Esophagus squamous epithelium (tissue), 5 donors: ENCODE measurements around the gene CASK. TPM values are rescaled to one million over a fixed set of nuclear protein-coding genes. Genes with fewer than 3 reads are reported as not detected.
"Not testable (repeated sequence)": the region's sequence is repeated elsewhere in the genome, so short reads cannot be mapped to it uniquely, and the experiment has no call there.

ENCODE experiments used
- DNase-seq: peaks from one replicate; lab custom pipeline; 2025; lab: John Stamatoyannopoulos, UW
- H3K27ac ChIP-seq, 4 donors: fragments of 200-600 bp; sonication (generic); one replicate each; pipeline ENCODE4 v1.5.1; 2016 to 2019; ENCODE audit warnings: mild to moderate bottlenecking in 1 of 4
- H3K27me3 ChIP-seq, 4 donors: fragments of 200-600 bp; sonication (generic); 1 replicate in 3 of 4; 2 replicates in 1 of 4; pipeline versions ENCODE4 v1.5.1 to v1.6.0; 2017 to 2021; ENCODE audit warnings: antibody characterized with exemption in 1 of 4
- H3K36me3 ChIP-seq, 3 donors: fragments of 200-600 bp; sonication (generic); one replicate each; pipeline ENCODE4 v1.5.1; 2016 to 2019
- H3K4me1 ChIP-seq, 3 donors: fragments of 200-600 bp; sonication (generic); one replicate each; pipeline ENCODE4 v1.5.1; 2017 to 2019
- H3K4me3 ChIP-seq, 4 donors: fragments of 200-600 bp; sonication (generic); 1 replicate in 3 of 4; 2 replicates in 1 of 4; pipeline ENCODE4 v1.5.1; 2016 to 2019; ENCODE audit warnings: mild to moderate bottlenecking in 2 of 4, moderate library complexity in 1 of 4
- H3K9me3 ChIP-seq, 3 donors: fragments of 200-600 bp; sonication (generic); one replicate each; pipeline ENCODE4 v1.5.1; 2016 to 2019
- POLR2A ChIP-seq, 4 donors: fragments of 450-650 bp; IDR thresholded peaks; one replicate each; pipeline ENCODE4 v1.6.1; 2017; ENCODE audit warnings: antibody characterized with exemption in 4 of 4, mild to moderate bottlenecking in 4 of 4, moderate library complexity in 3 of 4
- WGBS, 2 donors: methylation state at CpG; one replicate each; pipeline ENCODE4 v1.1.5; 2018; 5-methylcytosine and 5-hydroxymethylcytosine counted together
- intact Hi-C: fragments of 100-400 bp; cut with DNase I; formaldehyde crosslinking; loops from one replicate; pipeline ENCODE4 v1.15.0; 2022
- total RNA-seq, 4 donors: library from RNA; depleted of rRNA; stranded (reverse); fragments of >200 nt; gene quantifications; one replicate each; pipeline ENCODE4 v1.1.0, GENCODE V29; 2016
- TF ChIP-seq, protein P1 (sequence below), 6 experiments: fragments of 450-650 bp in 4 of 6; fragments of 200-600 bp in 2 of 6; sonication (generic) in 2 of 6; IDR thresholded peaks; one replicate each; pipeline ENCODE4 v1.5.1; 2016 to 2019; ENCODE audit warnings: antibody characterized with exemption in 6 of 6, mild to moderate bottlenecking in 4 of 6, moderate library complexity in 4 of 6
- donor health status: DM: yes; HTN: yes; CAD: no.

Gene CASK
- total RNA-seq, 4 donors from 2014 or later: 32.3 to 57.4 (median 36.0) TPM

DNA sequence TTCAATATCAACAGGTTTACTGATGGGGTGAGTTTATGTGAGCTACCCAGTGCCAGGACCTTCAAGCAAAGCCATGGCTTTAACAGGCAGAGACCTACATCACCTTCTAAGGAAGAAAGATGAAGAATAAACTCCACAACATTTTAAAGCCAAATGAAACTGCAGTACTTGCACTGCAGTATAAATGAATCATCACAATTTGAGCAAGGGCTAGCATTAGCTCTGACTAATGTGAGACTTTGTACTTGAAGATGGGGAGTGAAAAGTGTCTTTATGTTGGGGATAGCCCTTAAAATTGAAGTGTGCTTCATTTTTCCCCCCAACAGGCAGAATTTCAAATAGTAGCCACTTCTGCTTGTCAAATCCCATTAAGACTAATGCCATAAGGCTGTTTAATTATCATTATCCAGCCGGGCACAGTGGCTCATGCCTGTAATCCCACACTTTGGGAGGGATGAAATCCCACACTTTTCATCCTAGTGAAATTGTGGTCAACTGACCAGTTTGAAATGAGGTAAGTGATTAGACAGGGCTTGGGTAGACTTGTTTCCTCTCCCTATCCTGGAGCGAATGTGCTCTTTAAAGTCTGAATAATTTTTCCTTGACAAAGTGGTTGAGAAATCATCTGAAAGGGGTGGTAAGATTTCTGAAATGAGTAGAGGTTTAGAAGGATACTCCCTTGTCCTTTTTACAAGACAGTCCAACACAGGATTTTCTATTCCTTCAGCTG, 261.8 kb downstream of the CASK start:
- no peaks in the 10 kb centered on the region for H3K9me3 ChIP-seq
- DNase-seq: no peak
- H3K4me3 ChIP-seq: no peak overlapping the region
- no peaks in the 10 kb centered on the region for H3K27me3 ChIP-seq
- no peak for TF ChIP-seq POLR2A (IDR thresholded peaks at IDR 0.05)
- TF ChIP-seq, protein P1, sequence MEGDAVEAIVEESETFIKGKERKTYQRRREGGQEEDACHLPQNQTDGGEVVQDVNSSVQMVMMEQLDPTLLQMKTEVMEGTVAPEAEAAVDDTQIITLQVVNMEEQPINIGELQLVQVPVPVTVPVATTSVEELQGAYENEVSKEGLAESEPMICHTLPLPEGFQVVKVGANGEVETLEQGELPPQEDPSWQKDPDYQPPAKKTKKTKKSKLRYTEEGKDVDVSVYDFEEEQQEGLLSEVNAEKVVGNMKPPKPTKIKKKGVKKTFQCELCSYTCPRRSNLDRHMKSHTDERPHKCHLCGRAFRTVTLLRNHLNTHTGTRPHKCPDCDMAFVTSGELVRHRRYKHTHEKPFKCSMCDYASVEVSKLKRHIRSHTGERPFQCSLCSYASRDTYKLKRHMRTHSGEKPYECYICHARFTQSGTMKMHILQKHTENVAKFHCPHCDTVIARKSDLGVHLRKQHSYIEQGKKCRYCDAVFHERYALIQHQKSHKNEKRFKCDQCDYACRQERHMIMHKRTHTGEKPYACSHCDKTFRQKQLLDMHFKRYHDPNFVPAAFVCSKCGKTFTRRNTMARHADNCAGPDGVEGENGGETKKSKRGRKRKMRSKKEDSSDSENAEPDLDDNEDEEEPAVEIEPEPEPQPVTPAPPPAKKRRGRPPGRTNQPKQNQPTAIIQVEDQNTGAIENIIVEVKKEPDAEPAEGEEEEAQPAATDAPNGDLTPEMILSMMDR (IDR thresholded peaks at IDR 0.05): no peak
- peaks cover 0 to 44% (median 0%) of the 10 kb centered on the region in 3 donors for H3K36me3 ChIP-seq
- H3K4me1 ChIP-seq: no peaks in the 10 kb centered on the region
- 83 to 87% methylated on average over 2 of the region's 2 CpGs for WGBS, 2 donors
- H3K27ac ChIP-seq: no peak overlapping the region
- intact Hi-C loops: no loop called here

DNA sequence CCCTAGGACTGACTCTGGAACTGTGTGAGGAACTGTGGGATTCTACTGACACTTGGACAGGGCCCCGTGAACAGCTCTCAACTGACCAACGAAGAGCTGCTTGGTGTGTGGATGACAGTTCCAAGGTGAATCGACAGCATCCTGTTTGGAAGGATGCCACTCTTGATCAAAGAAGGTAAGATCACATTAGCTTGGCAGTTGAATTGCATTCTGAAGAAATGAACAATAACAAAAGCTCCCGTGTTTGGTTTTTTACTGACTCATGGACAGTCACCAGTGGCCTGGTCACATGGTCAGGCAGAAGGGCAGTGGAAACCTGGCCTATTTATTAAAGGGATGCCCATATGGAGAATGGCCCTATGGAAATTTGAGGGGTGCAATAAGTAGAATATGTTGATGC, 267.7 kb downstream of the CASK start:
- Histone ChIP-seq H3K4me1 (no peaks in the 10 kb centered on the region), H3K36me3 (peaks cover 0 to 73% (median 0%) of the 10 kb centered on the region in 3 donors), H3K27ac (no peak overlapping the region), H3K4me3 (no peak overlapping the region), H3K9me3 (no peaks in the 10 kb centered on the region), H3K27me3 (no peaks in the 10 kb centered on the region)
- DNase-seq: no peak
- WGBS, 2 donors: 40 to 52% methylated on average over 2 to 4 of the region's 4 CpGs
- no peak for TF ChIP-seq POLR2A (IDR thresholded peaks at IDR 0.05)
- TF ChIP-seq, protein P1 (IDR thresholded peaks at IDR 0.05): no peak
- intact Hi-C loops: no loop called here

DNA sequence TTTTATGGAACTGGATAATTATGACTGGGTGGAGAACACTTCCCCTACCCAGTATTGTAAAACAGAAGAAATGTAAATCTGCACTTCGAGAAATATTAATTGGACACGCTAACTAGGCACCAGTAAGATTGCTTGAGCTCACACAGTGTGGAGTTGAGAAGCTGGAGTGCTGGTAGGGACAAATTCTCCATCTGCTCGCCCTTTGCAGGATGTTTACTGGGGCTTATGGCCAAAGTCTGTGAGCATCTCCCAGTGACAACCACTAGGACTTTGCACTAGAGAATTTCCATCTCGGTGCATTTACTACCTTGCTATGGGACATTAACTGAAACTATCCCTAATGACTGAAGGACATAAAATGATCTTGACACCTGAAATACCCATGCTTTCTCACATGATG, 268.3 kb downstream of the CASK start:
- H3K4me1 ChIP-seq: no peaks in the 10 kb centered on the region
- intact Hi-C loops: no loop called here
- H3K27me3 ChIP-seq: no peaks in the 10 kb centered on the region
- no peaks in the 10 kb centered on the region for H3K9me3 ChIP-seq
- TF ChIP-seq, protein P1 (IDR thresholded peaks at IDR 0.05): no peak
- no peak for TF ChIP-seq POLR2A (IDR thresholded peaks at IDR 0.05)
- 86% methylated on average over 4 of the region's 4 CpGs for WGBS, 2 donors
- H3K4me3 ChIP-seq: no peak overlapping the region
- H3K27ac ChIP-seq: no peak overlapping the region
- DNase-seq: no peak
- peaks cover 0 to 69% (median 0%) of the 10 kb centered on the region in 3 donors for H3K36me3 ChIP-seq

DNA sequence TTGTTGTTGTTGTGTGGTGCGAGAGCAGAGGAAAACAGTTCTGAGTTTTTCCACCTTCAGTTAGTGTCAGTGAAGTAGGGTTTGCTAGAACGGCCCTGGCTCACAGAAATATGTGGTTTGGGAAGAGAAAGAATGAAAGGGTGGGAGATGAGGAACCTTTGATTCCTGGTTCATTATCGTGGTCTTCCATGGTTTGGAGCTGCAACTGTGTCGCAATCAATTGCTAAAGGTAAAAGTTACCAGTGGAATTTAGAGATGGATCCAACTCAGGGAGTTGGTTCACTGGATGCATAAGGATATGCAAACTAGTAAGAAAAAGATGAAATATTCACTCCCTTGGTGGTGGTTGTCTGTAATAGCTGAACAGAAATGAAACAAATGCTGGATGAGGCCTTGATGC, 270.2 kb downstream of the CASK start:
- Histone ChIP-seq H3K36me3 (peaks cover 0 to 49% (median 0%) of the 10 kb centered on the region in 3 donors), H3K27me3 (no peaks in the 10 kb centered on the region), H3K4me1 (no peaks in the 10 kb centered on the region), H3K4me3 (no peak overlapping the region), H3K27ac (no peak overlapping the region), H3K9me3 (peaks cover 0 to 4% (median 0%) of the 10 kb centered on the region in 3 donors)
- intact Hi-C loops: no loop called here
- no peak for TF ChIP-seq POLR2A (IDR thresholded peaks at IDR 0.05)
- TF ChIP-seq, protein P1 (IDR thresholded peaks at IDR 0.05): no peak
- no peak for DNase-seq
- 75 to 98% methylated on average over 4 of the region's 4 CpGs for WGBS, 2 donors

DNA sequence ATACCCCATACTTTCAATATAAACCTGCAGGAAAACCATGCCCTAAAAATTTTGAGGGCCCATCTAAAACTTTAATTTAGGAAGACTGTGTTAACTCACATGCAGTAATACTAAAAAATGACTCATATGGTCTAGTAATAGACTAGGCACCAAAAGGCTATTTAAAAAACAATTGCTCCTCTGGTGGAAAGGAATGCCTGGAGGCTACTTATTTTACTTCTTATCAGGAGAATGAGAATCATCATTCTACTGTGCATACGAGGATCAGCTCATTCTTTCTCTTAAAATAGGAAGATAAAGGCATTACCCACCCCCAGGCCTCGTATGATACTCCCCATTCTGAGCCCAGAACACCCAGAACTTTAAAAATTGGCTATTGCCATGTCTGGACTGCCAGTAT, 277.2 kb downstream of the CASK start:
- H3K9me3 ChIP-seq: peaks cover 0 to 16% (median 0%) of the 10 kb centered on the region in 3 donors
- H3K4me1 ChIP-seq, H3K36me3 ChIP-seq, intact Hi-C loops, H3K27ac ChIP-seq, DNase-seq, H3K27me3 ChIP-seq, H3K4me3 ChIP-seq: not testable (repeated sequence)
- 71 to 79% methylated on average over 2 of the region's 2 CpGs for WGBS, 2 donors
